LNCaP clone FGC (cell line): Measurements from ENCODE around the gene KIAA0825.

Experiments
- DNase-seq: peaks from one replicate; pipeline ENCODE4 v3.0.0-alpha.2; 2011; ENCODE audit warnings: low read depth
- H3K4me3 ChIP-seq: 2 replicates; pipeline ENCODE4 v1.5.1; 2011; ENCODE audit warnings: mild to moderate bottlenecking, low read depth, low read length, control low read depth
- CTCF ChIP-seq: IDR thresholded peaks from 2 replicates; pipeline ENCODE4 v1.5.1; 2012; ENCODE audit warnings: mild to moderate bottlenecking; ENCODE audit not compliant: control insufficient read depth, insufficient read depth; ENCODE audit errors: extremely low read depth

KIAA0825 gene

DNA sequence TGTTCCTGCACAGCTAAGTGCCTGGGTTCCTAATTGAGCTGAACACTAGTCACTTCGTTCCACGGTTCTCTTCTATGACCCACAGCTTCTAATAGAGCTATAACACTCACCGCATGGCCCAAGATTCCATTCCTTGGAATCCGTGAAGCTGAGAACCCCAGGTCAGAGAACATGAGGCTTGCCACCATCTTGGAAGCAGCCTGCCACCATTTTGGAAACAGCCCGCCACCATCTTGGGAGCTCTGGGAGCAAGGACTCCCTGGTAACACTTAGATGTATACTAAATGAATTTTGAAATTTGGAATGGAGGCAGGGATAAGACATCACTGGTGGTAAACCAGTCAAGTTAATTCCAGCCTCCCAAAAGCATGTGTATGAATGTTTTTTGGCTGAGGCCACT is 60.4 kb downstream of the KIAA0825 start:
- no peak for DNase-seq
- H3K4me3 ChIP-seq: no peak overlapping the region
- no peak for TF ChIP-seq CTCF

GRCh38 chr5:94551858-94552257 is 66.5 kb downstream of the KIAA0825 start:
- TF ChIP-seq CTCF: no peak
- no peak overlapping the region for H3K4me3 ChIP-seq
- no peak for DNase-seq

GRCh38 chr5:94545870-94546625 is 72.4 kb downstream of the KIAA0825 start:
- no peak for TF ChIP-seq CTCF
- no peak for DNase-seq
- no peak overlapping the region for H3K4me3 ChIP-seq

DNA sequence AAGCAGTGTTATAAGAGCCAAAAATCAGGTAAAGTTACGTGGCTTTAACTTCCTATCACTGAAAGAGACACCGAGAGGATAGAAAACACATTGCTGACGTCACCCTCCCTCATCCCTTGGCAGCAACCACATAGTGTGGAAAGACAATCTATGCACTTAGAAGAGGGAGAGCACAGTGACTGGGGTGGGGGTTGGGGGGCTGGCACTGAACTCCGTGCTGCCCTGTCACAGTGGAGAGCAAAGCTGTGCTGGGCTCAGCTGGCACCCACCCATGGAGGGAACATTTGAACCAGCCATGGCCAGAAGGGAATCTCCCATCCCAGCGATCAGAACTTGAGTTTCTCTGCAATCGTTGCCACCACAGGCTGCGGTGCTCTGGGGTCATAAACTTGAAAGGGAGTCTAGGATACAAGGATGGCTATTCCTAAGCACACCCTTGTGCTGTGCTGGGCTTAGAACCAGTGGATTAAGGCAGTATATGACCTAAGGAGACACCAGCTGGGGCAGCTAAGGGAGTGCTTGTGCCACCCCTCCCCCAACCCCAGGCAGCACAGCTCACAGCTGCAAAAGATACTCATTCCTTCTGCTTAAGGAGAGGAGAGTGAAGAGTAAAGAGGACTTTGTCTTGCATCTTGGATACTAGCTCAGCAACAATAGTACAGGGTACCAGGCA is 73.4 kb downstream of the KIAA0825 start:
- DNase-seq: no peak
- no peak for TF ChIP-seq CTCF
- no peak overlapping the region for H3K4me3 ChIP-seq

DNA sequence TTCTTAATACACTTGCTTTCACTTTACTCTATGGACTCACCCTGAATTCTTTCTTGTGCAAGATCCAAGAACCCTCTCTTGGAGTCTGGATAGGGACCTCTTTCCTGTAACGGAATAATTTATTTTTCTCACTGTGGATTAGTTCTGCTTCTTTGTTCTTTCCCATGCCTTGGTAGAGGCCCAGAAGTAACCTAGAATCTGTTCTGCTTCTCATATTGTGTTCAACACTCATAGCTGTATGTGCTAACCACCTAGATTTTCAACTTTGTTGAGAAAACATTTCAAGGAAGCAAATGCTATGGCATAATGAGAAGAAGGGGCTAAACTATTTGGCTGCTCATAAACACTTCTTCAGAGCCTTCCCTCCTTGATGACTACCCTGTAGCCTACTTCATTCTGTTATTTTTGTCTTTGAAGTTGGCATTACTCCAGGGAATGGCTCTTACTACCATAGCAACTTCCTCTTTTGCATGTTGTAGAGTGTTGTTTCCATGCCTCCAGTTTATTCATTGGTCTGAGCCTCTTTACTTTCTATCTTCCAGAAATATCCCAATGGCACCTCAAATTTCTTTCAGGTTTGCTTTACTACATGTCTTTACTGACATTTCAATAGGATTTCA is 74.3 kb downstream of the KIAA0825 start:
- no peak for TF ChIP-seq CTCF
- H3K4me3 ChIP-seq: no peak overlapping the region
- DNase-seq: no peak

- DNase-seq: no peak
- TF ChIP-seq CTCF: no peak
Observed at GRCh38 chr5:94540856-94541494, 77.4 kb downstream of the KIAA0825 start.

More at GRCh38 chr5:94540856-94541494, 77.4 kb downstream of the KIAA0825 start:
- no peak overlapping the region for H3K4me3 ChIP-seq
